ENCODE results near the gene COX19. TPM values are rescaled to one million over a fixed set of nuclear protein-coding genes. Genes with fewer than 3 reads are reported as not detected.

Gene COX19
- total RNA-seq (2021; ENCODE audit: unreplicated experiment) (14.0 TPM), Bru-seq, nascent RNA (percentile 89 among the genes with signal in this experiment), BruChase-seq, experiment 1, labeled RNA remaining after a 6-hour chase (percentile 88 among the genes with signal in this experiment), BruChase-seq, experiment 2, labeled RNA remaining after a 2-hour chase (percentile 88 among the genes with signal in this experiment)
- 5.3 and 7.0 TPM in 2 replicates for polyA plus RNA-seq (2012)
- long read RNA-seq, transcript COX19-201 (3 exons, 3,666 nt), result major isoform, 14 of 37 reads
- long read RNA-seq, partial matches to known transcripts, result 5 of 37 reads
- long read RNA-seq, other reads (novel, unspliced or antisense), result 17 of 37 reads

- peak within 1 kb of the TSS; percentile 96 for H3K9ac ChIP-seq (ENCODE audit: low read length)
- peaks cover 18 to 20% of the 10 kb centered on the region in 2 experiments; a peak in 3 of 4 replicates for H3K36me3 ChIP-seq (ENCODE audit: control insufficient read depth in 1 of 2, insufficient read depth in 2 of 2, low read length in 2 of 2)
- H3K4me3 ChIP-seq (replicated peaks in 1 of 2; ENCODE audit: low read depth in 1 of 2, low read length in 2 of 2), result peak within 1 kb of the TSS; percentile 97
- no peaks in the 10 kb centered on the region for H3K9me2 ChIP-seq (ENCODE audit: insufficient read depth)
- H4K20me1 ChIP-seq (ENCODE audit: insufficient read depth), result peaks cover 10% of the 10 kb centered on the region; the same call in 1 of the 2 replicates
- no peaks in the 10 kb centered on the region for H3K27me3 ChIP-seq (ENCODE audit: insufficient read depth, low read length)
- peak within 1 kb of the TSS; percentile 79 for H3K27ac ChIP-seq (ENCODE audit: low read depth, low read length)
- no peak within 1 kb of the TSS for H2AFZ ChIP-seq (ENCODE audit: low read depth, low read length, poor library complexity, severe bottlenecking)
- ChIA-PET POLR2A (interaction anchor here (0.6 to 1.5 kb wide), 2 partner anchors 30 to 488 kb away, joined by 4 read pairs; no protein-coding TSS in a partner anchor), CTCF (interaction anchor here (1.3 to 2.4 kb wide), 2 partner anchors 18 to 201 kb away, joined by 5 to 12 read pairs; no protein-coding TSS in a partner anchor), RAD21 (ENCODE audit: low non-redundant PET in 1 of 2, low total read pairs in 2 of 2, uncharacterized antibody in 2 of 2, unreplicated experiment in 2 of 2) (interaction anchor here (0.6 to 0.8 kb wide), 2 partner anchors 30 to 73 kb away, joined by 3 to 5 read pairs; no protein-coding TSS in a partner anchor)
- no peaks in the 10 kb centered on the region; a peak in 1 of 4 replicates for H3K9me3 ChIP-seq (ENCODE audit: control insufficient read depth in 1 of 2, insufficient read depth in 1 of 2, low read depth in 1 of 2, low read length in 2 of 2)
- BruUV-seq (replicated peaks), result TSS peak; percentile 40
- H3K4me2 ChIP-seq (ENCODE audit: low read length), result peak within 1 kb of the TSS; percentile 98
- DNase-seq (ENCODE audit: low read depth, low spot score), result peak; percentile 67
- H3K79me2 ChIP-seq (ENCODE audit: insufficient read depth, low read length), result peaks cover 49% of the 10 kb centered on the region
- H3K4me1 ChIP-seq (ENCODE audit: control insufficient read depth in 1 of 2, insufficient read depth in 2 of 2, low read length in 2 of 2), result peaks cover 0 to 5% of the 10 kb centered on the region in 2 experiments; a peak in 2 of 4 replicates
- intact Hi-C loops (cut with micrococcal nuclease), result no loop called here
- ATAC-seq, result peak; percentile 90
- no peak for TF ChIP-seq TCF7L2 (IDR thresholded peaks at IDR 0.05; ENCODE audit: borderline replicate concordance, extremely low read depth, insufficient read depth, insufficient read length)
- TF ChIP-seq CBX3 (IDR thresholded peaks at IDR 0.05; ENCODE audit: low read depth), result no peak
- peak; percentile 93 for TF ChIP-seq POLR2AphosphoS5 (IDR thresholded peaks at IDR 0.05; ENCODE audit: low read depth, low read length)
- TF ChIP-seq ZBTB33 (IDR thresholded peaks at IDR 0.05; ENCODE audit: extremely low read depth, insufficient replicate concordance, low read length), result no peak
- no peak; the same call in 1 of the 2 replicates for TF ChIP-seq SP1 (IDR thresholded peaks at IDR 0.05; ENCODE audit: low read depth)
- no peak; the same call in 1 of the 2 replicates for TF ChIP-seq ELF1 (IDR thresholded peaks at IDR 0.05; ENCODE audit: borderline replicate concordance, low read depth)
- peak; percentile 98 for TF ChIP-seq SRF (IDR thresholded peaks at IDR 0.05; ENCODE audit: low read depth)
- TF ChIP-seq REST (IDR thresholded peaks at IDR 0.05; ENCODE audit: low read depth), result no peak
- peak; percentile 31; the same call in 1 of the 2 replicates for TF ChIP-seq MAX (IDR thresholded peaks at IDR 0.05)
- no peak for TF ChIP-seq JUND (IDR thresholded peaks at IDR 0.05)
- TF ChIP-seq ZNF274 (IDR thresholded peaks at IDR 0.05; ENCODE audit: low read depth, low read length), result no peak
- no peak for TF ChIP-seq EZH2phosphoT487 (IDR thresholded peaks at IDR 0.05; ENCODE audit: borderline replicate concordance)
- TF ChIP-seq FOSL1 (IDR thresholded peaks at IDR 0.05; ENCODE audit: low read depth), result no peak
- TF ChIP-seq CTCF (IDR thresholded peaks at IDR 0.05 in 2 of 3, conservative IDR thresholded peaks at IDR 0.05 in 1 of 3; ENCODE audit: borderline replicate concordance in 1 of 3, insufficient read depth in 1 of 3, low read depth in 2 of 3, low read length in 2 of 3), result no peak
- no peak for TF ChIP-seq EZH2 (IDR thresholded peaks at IDR 0.05)
Observed at GRCh38 chr7:974820-975681, at the start of gene COX19. TSS of gene COX19 (minus strand) at chr7:975549. CDS start at chr7:975509, 40 bp downstream.

All from HCT116 (cell line).